SH-SY5Y (cell line): ENCODE measurements around the gene SHROOM2.

Experiments used
- GATA2 ChIP-seq: IDR thresholded peaks from 2 replicates; pipeline ENCODE4 v1.6.1; 2011; ENCODE audit warnings: mild to moderate bottlenecking, low read depth, low read length
- GATA3 ChIP-seq: IDR thresholded peaks from 2 replicates; pipeline ENCODE4 v1.6.1; 2011; ENCODE audit warnings: low read depth, mild to moderate bottlenecking, low read length, moderate library complexity

DNA sequence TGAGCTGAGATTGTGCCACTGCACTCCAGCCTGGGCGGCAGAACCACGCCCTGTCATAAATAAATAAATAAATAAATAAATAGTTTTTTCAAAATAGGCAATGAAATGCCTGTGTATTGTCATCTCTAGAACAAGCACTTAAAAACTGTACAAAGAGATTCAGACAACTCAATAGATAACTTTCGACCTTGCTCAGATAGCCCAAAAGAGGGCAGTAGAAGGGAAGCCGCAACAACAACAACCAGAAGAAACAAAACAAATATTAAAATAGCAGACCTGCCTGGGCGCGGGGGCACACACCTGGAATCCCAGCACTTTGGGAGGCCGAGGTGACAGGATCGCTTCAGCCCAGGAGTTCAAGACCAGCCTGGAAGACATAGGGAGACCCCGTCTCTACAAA lies 171.5 kb downstream of the SHROOM2 start:
- no peak for TF ChIP-seq GATA3
- no peak for TF ChIP-seq GATA2
